Breast epithelium (tissue), 3 donors: ENCODE data around the gene ANKRD6.

Experiments used
- CTCF ChIP-seq, 3 donors: fragments of 450-650 bp; IDR thresholded peaks; one replicate each; pipeline ENCODE4 v1.5.1; 2016 to 2017; ENCODE audit warnings: antibody characterized with exemption in 3 of 3, mild to moderate bottlenecking in 3 of 3, moderate library complexity in 3 of 3
- POLR2A ChIP-seq: fragments of 450-650 bp; IDR thresholded peaks from one replicate; pipeline ENCODE4 v1.6.1; 2016; ENCODE audit warnings: antibody characterized with exemption, mild to moderate bottlenecking, moderate library complexity
- POLR2AphosphoS5 ChIP-seq, 3 donors: sonication (generic); formaldehyde crosslinking; IDR thresholded peaks; one replicate each; pipeline ENCODE4 v1.6.1; 2017; ENCODE audit warnings: antibody characterized with exemption in 3 of 3

- TF ChIP-seq CTCF (IDR thresholded peaks at IDR 0.05) = no peak
- no peak for TF ChIP-seq POLR2AphosphoS5 (IDR thresholded peaks at IDR 0.05)
- no peak for TF ChIP-seq POLR2A
Measured at GRCh38 chr6:89509777-89510281, 76.9 kb downstream of the ANKRD6 start.
